Measurements from ENCODE around the gene ZBTB20. TPM values are rescaled to one million over a fixed set of nuclear protein-coding genes. Genes with fewer than 3 reads are reported as not detected.

ZBTB20 gene
- total and polyA plus RNA-seq, 4 donors = 0.74 to 77.1 (median 27.9) TPM

DNA sequence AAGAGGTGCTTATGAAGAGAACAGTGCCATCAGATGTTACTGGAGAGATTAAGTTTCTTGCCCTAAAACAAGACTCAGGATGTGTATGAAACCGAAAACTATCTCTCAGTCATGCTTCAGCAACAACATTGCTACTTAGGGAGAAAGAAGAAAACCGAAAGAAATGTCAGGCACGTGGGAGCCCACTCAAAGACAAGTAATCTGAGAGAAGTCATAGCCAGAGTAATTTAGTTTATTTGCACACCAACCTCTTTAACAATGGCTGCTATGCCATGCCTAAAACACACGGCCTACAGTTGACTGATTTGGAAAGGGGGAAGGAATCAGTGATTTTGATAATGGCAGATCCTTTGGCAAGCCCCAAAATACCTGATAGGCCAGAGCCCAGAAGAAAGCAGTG, 690.3 kb downstream of the ZBTB20 start:
- Histone ChIP-seq H3K4me3 (no peak overlapping the region), H3K9me3 (ENCODE audit: control insufficient read depth in 4 of 4, insufficient read depth in 3 of 4, low read length in 3 of 4) (no peaks in the 10 kb centered on the region), H3K27ac (ENCODE audit: low read depth in 1 of 2, low read length in 1 of 2) (no peak overlapping the region), H3K27me3 (ENCODE audit: control insufficient read depth in 3 of 3, insufficient read depth in 3 of 3, low read length in 2 of 3) (no peaks in the 10 kb centered on the region), H3K4me1 (ENCODE audit: control insufficient read depth in 5 of 5, insufficient read depth in 5 of 5, low read length in 5 of 5) (peaks cover 1 to 17% (median 9%) of the 10 kb centered on the region in 5 donors), H3K36me3 (ENCODE audit: control insufficient read depth in 4 of 4, insufficient read depth in 4 of 4, low read length in 4 of 4) (no peaks in the 10 kb centered on the region), H3K9ac (ENCODE audit: insufficient read depth in 1 of 2, low read length in 2 of 2) (no peak overlapping the region)
- ATAC-seq (ENCODE audit: insufficient read depth, low FRiP score) (no peak), DNase-seq (peak in 1 of 3 donors; percentile 28)
- 75 to 84% methylated on average over 4 of the region's 4 CpGs for WGBS, 2 donors
- TF ChIP-seq, protein P1, sequence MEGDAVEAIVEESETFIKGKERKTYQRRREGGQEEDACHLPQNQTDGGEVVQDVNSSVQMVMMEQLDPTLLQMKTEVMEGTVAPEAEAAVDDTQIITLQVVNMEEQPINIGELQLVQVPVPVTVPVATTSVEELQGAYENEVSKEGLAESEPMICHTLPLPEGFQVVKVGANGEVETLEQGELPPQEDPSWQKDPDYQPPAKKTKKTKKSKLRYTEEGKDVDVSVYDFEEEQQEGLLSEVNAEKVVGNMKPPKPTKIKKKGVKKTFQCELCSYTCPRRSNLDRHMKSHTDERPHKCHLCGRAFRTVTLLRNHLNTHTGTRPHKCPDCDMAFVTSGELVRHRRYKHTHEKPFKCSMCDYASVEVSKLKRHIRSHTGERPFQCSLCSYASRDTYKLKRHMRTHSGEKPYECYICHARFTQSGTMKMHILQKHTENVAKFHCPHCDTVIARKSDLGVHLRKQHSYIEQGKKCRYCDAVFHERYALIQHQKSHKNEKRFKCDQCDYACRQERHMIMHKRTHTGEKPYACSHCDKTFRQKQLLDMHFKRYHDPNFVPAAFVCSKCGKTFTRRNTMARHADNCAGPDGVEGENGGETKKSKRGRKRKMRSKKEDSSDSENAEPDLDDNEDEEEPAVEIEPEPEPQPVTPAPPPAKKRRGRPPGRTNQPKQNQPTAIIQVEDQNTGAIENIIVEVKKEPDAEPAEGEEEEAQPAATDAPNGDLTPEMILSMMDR (IDR thresholded peaks at IDR 0.05; ENCODE audit: control extremely low read depth, extremely low read depth) = no peak

DNA sequence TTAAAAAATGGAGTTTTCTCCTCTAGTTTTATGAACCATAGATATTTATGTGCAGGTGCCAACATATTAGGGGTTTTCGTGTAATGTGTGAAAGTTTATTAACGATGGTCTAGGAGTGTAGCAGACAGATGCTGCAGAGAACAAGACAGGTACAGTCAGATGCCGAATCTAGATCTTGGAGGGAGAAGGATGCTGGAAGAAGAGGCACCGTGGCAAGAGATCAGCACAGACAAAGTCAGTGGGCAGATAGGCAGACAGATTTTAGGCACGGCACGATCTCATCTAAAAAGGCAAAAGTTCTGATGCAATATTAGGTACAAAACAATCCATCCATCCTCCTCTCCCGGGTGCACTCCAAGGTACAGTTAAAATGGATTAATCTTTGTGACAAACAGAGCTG, 691.7 kb downstream of the ZBTB20 start:
- Histone ChIP-seq H3K27me3 (ENCODE audit: control insufficient read depth in 3 of 3, insufficient read depth in 3 of 3, low read length in 2 of 3) (no peaks in the 10 kb centered on the region), H3K9me3 (ENCODE audit: control insufficient read depth in 4 of 4, insufficient read depth in 3 of 4, low read length in 3 of 4) (no peaks in the 10 kb centered on the region), H3K4me1 (ENCODE audit: control insufficient read depth in 5 of 5, insufficient read depth in 5 of 5, low read length in 5 of 5) (peaks cover 1 to 26% (median 17%) of the 10 kb centered on the region in 5 donors), H3K27ac (ENCODE audit: low read depth in 1 of 2, low read length in 1 of 2) (no peak overlapping the region), H3K4me3 (no peak overlapping the region), H3K9ac (ENCODE audit: insufficient read depth in 1 of 2, low read length in 2 of 2) (no peak overlapping the region), H3K36me3 (ENCODE audit: control insufficient read depth in 4 of 4, insufficient read depth in 4 of 4, low read length in 4 of 4) (no peaks in the 10 kb centered on the region)
- DNase-seq (no peak), ATAC-seq (ENCODE audit: insufficient read depth, low FRiP score) (no peak)
- WGBS, 2 donors = 66 to 77% methylated on average over 7 of the region's 7 CpGs
- TF ChIP-seq, protein P1 (IDR thresholded peaks at IDR 0.05; ENCODE audit: control extremely low read depth, extremely low read depth) = no peak

DNA sequence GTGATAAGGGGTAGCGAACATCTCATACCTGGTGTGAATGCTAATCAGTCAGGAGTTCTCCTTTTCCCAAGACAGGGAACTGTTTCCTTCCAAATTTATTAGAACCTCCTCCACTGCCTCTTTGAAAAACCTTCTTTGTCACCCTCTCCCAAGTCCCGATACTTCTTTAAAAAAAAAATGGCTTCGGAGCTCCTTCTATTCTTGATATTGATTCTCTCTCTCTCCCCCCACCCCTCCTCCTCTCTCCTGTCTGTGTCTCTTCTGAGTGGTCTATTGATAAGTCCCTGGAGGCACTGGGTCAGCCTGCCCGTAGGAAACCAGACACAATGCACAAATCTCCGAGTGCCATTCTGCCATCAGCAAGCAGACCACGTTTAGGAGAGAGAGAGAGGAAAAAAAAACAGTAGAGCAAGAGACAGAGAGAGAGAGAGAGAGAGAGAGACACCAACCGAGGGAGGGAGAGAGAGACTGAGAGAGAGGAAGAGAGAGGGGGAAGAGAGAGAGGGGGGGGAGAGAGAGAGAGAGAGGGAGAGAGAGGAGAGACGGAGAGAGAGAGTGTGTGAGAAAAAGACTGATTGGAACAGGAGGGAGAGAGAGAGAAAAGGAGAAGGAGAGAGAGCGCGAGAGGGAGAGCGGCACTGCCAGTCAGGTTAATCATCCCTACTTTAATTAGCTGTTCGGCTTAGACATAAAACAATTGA, 692.4 kb downstream of the ZBTB20 start:
- no peaks in the 10 kb centered on the region for H3K27me3 ChIP-seq (ENCODE audit: control insufficient read depth in 3 of 3, insufficient read depth in 3 of 3, low read length in 2 of 3)
- whole genome bisulfite sequencing, 2 donors = 12 to 13% methylated on average over 12 of the region's 12 CpGs
- peak overlapping the region; percentile 72 to 75 for H3K27ac ChIP-seq (ENCODE audit: low read depth in 1 of 2, low read length in 1 of 2)
- H3K9ac ChIP-seq (ENCODE audit: insufficient read depth in 1 of 2, low read length in 2 of 2) = peak overlapping the region in 1 of 2 donors; percentile 71
- no peaks in the 10 kb centered on the region for H3K36me3 ChIP-seq (ENCODE audit: control insufficient read depth in 4 of 4, insufficient read depth in 4 of 4, low read length in 4 of 4)
- H3K4me1 ChIP-seq (ENCODE audit: control insufficient read depth in 5 of 5, insufficient read depth in 5 of 5, low read length in 5 of 5) = peaks cover 1 to 26% (median 17%) of the 10 kb centered on the region in 5 donors
- no peaks in the 10 kb centered on the region for H3K9me3 ChIP-seq (ENCODE audit: control insufficient read depth in 4 of 4, insufficient read depth in 3 of 4, low read length in 3 of 4)
- H3K4me3 ChIP-seq = peak overlapping the region; percentile 26
- TF ChIP-seq, protein P1 (IDR thresholded peaks at IDR 0.05; ENCODE audit: control extremely low read depth, extremely low read depth) = peak; percentile 22
- ATAC-seq (ENCODE audit: insufficient read depth, low FRiP score) (no peak), DNase-seq (peak; percentile 31 to 35 (median 35))
